ENCODE data around the gene ADAMTS16. TPM values are rescaled to one million over a fixed set of nuclear protein-coding genes. Genes with fewer than 3 reads are reported as not detected.
A peak's percentile ranks its signal among the peaks of the same experiment; 100 is the strongest.

Gene ADAMTS16
- total and polyA plus RNA-seq, 9 of the 15 experiments (the other 6 are each of a cell fraction or from before 2014, with no cell fraction given), result not detected

- TF ChIP-seq ZMIZ1 (IDR thresholded peaks at IDR 0.05; ENCODE audit: low read depth in 2 of 2, low read length in 2 of 2) (no peak), NFRKB (IDR thresholded peaks at IDR 0.05; ENCODE audit: low read depth) (peak; percentile 69; the same call in 1 of the 2 replicates), ZNF318 (IDR thresholded peaks at IDR 0.05; ENCODE audit: borderline replicate concordance in 1 of 2, low read depth in 1 of 2) (no peak), NR3C1 (CRISPR knock-in tag; IDR thresholded peaks at IDR 0.05) (no peak), ZNF655 (CRISPR knock-in tag; IDR thresholded peaks at IDR 0.05) (no peak), ELF4 (CRISPR knock-in tag; IDR thresholded peaks at IDR 0.05) (no peak), NR2C1 (IDR thresholded peaks at IDR 0.05) (no peak), NR2C1 (tag; IDR thresholded peaks at IDR 0.05) (no peak), KAT2B (IDR thresholded peaks at IDR 0.05; ENCODE audit: low read depth, low read length) (no peak), TOE1 (IDR thresholded peaks at IDR 0.05; ENCODE audit: borderline replicate concordance) (no peak), TOE1 (CRISPR knock-in tag; IDR thresholded peaks at IDR 0.05; ENCODE audit: borderline replicate concordance, low read depth) (no peak), BCL6 (CRISPR knock-in tag; IDR thresholded peaks at IDR 0.05) (no peak), ZNF584 (CRISPR knock-in tag; IDR thresholded peaks at IDR 0.05; ENCODE audit: low read depth) (no peak), NFYB (IDR thresholded peaks at IDR 0.05; ENCODE audit: extremely low read depth, insufficient read length) (no peak)
Observed at GRCh38 chr5:5351288-5351979, 211.3 kb downstream of the ADAMTS16 start (continued).
